AG20443 (cell line): ENCODE data around the gene ALPK3.
A peak's percentile ranks its signal among the peaks of the same experiment; 100 is the strongest.

Source experiments
- DNase-seq: peaks from one replicate; pipeline ENCODE4 v3.0.0; 2012; ENCODE audit warnings: low spot score, mixed read lengths

ALPK3 gene

DNA sequence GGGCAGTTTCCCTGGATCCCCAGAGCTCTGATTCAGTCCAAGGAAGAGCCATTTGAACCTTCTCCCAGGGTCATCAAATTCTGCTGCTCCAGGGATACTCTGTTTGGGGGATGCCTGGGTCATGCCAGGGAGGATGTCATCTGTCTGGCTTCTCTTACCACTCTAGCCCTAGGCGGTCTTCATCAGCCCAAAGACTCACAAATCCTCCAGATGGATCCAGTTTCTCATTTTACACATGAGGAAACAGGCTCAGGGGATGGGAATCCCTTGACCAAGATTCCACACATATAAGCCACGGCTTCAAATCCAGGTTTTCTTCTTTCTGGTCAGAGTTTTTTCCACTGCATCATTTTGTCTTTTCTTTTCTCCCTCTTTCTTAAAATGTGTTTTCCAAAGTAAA, 104.0 kb downstream of the ALPK3 start:
- peak; percentile 29 for DNase-seq

DNA sequence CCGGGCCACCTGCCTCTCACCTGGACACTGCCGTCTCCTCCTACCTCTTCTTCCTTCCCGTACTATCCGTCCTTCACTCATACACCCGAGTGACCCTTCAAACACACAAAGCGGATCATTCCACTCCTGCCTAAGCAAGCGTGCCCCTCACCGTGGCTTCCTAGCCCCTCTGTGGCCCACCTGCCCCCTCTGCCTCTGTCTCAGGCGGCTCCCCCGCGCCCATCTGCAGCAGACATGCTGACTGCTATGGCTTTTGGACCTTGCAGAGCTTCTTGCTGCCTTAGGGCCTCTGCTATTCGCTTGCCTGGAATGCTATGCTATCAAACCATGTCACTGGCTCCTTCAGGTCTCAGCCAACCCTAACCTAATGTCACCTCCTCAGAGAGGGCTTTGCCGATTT, 105.4 kb downstream of the ALPK3 start:
- DNase-seq, result no peak
